TTC549 (cell line): ENCODE data around the gene ZNF100.
"Not testable (repeated sequence)": the region's sequence is repeated elsewhere in the genome, so short reads cannot be mapped to it uniquely, and the experiment has no call there.

Experiments used
- FAIRE-seq: peaks from 2 replicates; lab custom pipeline; 2012; peaks lifted over from hg19 to GRCh38; lab: Jason Lieb, UNC

Gene ZNF100

DNA sequence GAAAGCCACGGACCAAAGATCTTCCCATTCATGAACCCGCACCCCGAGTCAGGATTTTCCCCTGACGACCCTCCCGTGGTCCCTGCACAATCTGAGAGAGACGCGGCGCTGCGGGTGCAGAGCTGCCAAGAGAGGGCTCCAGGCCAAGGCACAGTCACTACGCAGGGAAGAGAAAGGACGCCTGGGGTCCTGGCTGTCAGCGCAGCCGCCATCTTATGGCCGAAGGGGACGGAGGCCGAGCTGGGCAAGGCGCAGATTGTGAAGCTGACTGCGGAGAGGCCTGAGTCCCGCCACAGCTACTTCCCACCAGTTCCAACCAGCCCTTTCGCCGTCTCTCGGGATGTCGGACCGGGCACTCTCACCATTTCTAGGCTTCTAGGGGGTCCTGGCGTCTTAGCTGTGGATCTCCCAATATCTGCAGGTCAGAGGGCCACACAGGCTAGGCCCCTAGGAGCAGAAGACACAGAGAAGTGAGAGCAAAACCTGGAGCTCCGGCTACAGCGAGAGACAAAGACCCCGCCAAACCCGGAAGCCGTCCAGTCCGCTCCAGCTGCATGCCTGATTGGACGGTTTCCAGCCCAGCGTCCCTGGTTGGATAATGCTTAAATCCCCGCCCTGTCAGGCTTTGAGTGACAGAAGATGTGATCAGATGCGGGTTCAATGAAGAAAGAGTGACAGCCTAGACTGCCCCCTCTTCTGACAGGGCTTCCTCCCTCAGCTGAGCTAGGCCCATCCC, at the start of gene ZNF100:
Gene ZNF100 (minus strand): TSS at position 515 of the 736 bp plus-strand sequence. CDS start 150 bp downstream, at position 365.
- FAIRE-seq, result peak; percentile 69

DNA sequence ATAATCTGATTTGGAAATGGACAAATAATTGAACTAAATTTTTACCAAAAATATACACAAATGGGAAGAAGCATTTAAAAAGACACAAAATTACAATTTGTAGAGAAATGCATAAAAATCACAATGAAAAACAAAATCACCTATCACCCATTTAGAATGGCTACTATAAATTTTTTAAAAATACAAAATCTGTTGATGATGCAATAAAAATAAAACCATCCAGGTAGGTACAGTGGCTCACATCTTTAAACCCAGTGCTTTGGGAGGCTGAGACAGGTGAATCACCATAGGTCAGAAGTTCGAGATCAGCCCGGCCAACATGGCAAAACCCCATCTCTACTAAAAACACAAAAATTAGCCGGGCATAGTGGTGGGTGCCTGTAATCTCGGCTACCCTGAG, 45.1 kb upstream of the ZNF100 start:
- FAIRE-seq, result no peak

DNA sequence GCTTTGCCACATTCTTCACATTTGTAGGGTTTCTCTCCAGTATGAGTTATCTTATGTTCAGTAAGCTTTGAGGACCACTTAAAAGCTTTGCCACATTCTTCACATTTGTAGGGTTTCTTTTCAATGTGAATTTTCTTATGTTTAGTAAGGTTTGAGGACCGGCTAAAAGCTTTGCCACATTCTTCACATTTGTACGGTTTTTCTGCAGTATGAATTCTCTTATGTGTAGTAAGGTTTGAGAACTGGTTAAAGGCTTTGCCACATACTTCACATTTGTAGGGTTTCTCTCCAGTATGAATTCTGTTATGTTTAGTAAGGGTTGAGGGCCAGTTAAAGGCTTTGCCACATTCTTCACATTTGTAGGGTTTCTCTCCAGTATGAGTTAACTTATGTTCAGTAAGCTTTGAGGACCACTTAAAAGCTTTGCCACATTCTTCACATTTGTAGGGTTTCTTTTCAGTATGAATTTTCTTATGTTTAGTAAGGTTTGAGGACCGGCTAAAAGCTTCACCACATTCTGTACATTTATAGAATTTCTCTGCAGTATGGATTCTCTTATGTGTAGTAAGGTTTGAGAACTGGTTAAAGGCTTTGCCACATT, 41.1 kb upstream of the ZNF100 start:
- FAIRE-seq, result not testable (repeated sequence)

DNA sequence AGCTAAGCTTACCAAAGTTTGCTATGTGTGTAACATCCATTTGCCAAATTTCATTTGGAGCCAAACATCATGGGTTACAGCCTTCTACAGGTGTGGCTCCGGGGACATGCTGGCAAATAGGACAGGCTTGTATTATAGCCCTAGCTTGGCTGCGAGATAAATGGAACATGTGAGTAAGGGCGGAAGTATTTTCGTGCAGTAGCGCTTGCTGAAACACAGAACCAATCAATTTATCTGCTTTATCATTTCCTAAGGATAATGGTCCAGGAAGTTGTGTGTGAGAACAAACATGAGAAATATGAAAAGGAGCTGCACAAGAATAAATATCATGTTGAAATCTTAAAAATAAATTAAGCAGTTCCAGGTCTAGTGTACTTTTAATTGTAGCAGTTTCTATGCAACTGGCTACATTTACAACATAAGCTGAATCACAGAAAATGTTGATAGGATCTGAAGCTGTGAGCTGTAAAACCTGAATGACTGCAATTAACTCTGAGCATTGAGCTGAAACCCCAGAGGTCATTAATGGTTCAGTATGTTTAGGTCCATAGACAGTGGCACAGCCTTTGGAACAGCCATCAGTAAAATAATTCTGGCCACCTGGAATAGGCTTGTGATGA, 22.2 kb upstream of the ZNF100 start:
- FAIRE-seq, result no peak

DNA sequence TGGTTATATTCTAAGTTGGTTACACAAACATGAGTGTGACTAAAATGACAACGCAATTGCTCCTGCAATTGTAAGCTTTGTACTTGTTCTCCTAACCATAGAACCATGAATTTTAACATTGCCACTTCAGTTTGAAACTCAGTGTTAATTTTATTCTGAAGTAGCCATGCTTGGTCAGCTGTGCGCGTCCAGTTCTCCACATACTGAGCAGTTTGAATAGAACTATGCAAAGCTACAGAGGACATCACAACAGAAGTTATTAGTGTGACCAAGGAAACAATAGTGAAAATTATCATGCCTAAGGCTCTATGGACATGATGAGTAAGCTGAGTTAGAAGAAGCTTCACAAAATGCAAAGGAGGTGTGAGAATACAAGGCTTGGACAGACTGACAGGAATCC, 19.6 kb upstream of the ZNF100 start:
- FAIRE-seq, result no peak

DNA sequence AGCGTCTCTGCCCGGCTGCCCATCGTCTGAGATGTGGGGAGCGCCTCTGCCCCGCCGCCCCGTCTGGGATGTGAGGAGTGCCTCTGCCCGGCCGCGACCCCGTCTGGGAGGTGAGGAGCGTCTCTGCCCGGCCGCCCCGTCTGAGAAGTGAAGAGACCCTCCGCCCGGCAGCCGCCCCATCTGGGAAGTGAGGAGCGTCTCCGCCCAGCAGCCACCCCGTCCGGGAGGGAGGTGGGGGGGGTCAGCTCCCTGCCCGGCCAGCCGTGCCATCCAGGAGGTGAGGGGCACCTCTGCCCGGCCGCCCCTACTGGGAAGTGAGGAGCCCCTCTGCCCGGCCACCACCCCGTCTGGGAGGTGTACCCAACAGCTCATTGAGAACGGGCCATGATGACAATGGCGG, 8.4 kb upstream of the ZNF100 start:
- FAIRE-seq, result not testable (repeated sequence)

DNA sequence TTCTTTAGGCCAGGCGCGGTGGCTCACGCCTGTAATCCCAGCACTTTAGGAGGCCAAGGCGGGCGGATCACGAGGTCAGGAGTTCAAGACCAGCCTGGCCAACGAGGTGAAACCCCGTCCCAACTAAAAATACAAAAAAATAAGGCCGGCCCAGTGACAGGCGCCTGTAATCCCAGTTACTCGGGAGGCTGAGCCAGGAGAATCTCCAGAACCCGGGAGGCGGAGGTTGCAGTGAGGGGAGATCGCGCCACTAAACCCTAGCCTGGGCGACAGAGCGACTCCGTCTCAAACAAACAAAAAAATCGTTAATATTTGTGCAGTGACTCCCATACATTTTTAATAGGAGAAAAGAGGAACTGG, 694 bp downstream of the ZNF100 start:
- FAIRE-seq, result not testable (repeated sequence)

DNA sequence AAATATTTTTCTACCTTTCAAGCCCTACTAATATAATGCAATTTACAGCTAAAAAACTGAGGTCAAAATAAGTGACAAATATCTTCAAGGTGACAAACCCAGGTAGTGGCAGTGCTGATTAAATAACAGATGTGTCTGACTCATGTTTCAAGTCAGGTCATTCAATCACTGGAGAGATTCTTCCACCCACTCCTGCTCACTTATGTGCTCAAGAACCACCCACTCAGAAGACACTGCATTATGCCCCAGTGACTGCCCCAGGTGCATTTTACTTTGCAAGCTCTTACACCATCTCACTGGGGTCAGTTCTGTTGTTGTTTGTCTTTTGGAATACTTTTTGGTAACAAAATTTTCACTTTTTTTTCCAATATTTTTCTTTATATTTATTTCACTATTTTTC, 2.2 kb downstream of the ZNF100 start:
- FAIRE-seq, result no peak

DNA sequence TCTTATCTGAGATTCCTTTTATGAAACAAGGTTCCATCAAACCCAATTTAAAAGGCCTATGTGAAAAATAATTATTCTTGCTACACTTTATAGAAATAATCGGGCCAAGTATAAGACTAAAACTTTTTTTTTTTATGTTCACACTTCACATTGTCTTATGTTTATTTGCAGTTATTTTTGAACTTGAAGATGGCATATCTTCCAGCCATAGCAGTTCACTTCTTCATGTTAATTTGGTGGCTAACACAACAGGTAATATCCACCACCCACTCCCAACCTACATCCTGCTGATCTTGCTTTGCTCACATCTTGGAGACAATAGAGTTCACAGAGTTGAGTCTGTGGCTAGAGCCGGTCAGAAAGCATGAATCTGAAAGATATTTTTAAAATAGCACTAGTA, 5.8 kb downstream of the ZNF100 start:
- not testable (repeated sequence) for FAIRE-seq

DNA sequence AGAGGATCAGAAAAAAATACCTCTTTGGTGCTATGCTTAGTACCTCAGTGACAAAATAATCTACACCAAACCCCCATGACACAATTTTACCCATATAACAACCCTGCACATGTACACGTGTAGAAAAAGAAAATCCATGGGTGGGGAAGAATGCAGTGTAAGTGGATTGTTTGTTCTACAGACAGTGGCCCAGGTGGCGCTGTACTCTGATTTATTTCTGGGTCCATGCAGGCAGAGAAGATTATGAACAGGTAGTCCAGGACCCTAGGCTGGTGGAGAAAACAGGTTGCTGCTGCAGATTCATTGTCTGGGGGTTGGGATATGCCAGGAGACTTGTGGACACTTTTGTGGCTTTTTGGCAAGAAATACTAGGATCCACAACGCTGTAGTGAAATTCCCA, 9.1 kb downstream of the ZNF100 start:
- no peak for FAIRE-seq

DNA sequence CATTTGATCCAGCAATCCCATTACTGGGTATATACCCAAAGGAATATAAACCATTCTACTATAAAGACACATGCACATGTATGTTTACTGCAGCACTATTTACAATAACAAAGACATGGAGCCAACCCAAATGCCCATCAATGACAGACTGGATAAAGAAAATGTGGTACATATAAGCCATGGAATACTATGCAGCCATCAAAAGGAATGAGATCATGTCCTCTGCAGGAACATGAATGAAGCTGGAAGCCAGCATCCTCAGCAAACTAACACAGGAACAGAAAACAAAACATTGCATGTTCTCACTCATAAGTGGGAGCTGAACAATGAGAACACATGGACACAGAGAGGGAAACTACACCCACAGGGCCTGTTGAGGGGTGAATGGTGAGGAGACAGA, 11.8 kb downstream of the ZNF100 start:
- FAIRE-seq, result not testable (repeated sequence)

DNA sequence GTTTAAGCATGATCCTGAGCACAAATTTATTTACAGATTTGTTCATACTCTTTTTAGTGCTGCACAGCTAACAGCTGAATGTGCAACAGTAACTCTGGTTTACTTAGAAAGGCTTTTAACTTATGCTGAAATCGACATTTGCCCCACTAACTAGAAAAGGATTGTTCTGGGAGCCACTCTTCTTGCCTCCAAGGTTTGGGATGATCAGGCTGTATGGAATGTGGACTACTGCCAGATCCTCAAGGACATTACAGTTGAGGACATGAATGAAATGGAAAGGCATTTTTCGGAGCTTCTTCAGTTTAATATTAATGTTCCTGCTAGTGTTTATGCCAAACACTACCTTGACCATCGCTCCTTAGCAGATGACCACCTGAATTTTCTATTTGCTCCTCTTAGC, 16.0 kb downstream of the ZNF100 start:
- FAIRE-seq, result no peak

DNA sequence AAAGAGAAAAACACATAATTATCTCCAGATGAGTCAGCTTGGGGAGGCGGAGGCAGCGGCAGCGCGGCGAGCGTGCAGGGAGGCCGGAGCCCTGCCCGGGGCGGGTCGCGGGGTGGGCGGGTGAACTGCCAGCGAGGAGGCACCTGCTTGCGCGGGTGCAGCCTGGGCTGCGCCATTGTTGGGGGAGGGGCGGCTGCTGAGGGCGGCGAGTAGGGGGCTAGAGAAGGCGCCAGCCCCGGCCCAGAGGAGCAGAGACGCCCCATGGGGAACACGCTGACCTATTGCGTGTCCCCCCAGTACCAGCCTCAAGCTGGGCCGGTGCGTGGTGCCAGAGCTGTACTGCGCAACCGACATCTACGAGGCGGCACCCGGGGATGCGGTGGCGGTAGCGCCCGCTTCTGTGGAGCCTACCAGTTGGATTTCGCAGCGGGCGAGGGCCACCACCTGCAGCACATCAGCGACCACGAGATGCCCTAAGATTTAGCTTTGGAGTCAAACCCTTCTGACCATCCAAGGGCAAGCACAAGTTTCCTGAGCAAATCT, 16.7 kb downstream of the ZNF100 start:
- FAIRE-seq, result no peak

DNA sequence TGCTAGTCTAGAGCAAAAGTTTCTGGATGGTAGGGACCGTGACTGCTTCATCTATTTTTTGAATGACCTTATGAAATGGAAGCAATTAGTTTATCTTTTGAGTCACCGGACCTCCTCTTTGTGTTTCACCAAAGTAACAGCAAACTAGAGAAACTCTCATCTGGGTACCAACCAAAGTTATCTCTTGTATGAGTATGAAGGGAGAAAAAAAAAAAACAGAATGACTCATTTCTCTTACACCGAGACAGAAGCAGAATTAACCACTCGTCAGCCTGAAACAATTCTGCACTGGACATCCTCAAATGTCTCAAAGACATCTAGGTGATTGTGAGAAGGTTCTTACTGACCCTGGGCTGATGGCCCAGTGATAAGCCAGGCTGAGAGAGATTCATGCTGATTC, 18.3 kb downstream of the ZNF100 start:
- no peak for FAIRE-seq

DNA sequence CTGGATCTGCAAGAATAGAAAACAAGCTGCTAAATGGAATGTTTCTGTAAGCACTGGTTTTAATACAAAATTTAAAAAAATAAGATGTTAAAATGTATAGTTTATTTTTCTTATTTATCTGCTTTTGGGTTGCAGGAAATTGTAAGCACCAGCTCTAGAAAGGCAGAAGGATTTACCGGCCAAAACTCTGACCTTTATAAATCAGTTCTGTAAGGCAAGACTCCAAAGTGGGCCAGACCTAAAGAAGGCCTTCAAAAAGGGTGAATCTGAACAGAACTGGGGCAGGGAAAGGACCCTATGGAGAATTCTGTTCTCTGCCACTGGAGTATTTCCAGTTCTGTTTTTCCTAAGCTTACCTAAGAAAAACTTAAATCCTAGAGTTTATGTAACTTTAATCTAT, 19.3 kb downstream of the ZNF100 start:
- no peak for FAIRE-seq

DNA sequence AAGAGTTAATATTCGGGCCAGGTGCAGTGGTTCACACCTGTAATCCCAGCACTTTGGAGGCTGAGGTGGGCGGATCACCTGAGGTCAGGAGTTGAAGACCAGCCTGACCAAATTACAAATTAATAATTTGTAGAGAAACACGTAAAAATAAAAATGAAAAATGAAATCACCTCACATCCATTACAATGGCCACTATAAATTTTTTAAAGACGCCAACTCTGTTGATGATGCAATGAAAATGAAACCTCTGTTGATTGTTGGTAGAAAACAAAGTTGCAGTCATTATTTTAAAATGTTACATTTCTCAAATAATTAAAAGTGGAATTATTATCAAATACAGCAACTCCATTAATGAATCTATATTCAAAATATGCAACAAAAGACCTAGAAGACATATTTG, 26.8 kb downstream of the ZNF100 start:
- no peak for FAIRE-seq

DNA sequence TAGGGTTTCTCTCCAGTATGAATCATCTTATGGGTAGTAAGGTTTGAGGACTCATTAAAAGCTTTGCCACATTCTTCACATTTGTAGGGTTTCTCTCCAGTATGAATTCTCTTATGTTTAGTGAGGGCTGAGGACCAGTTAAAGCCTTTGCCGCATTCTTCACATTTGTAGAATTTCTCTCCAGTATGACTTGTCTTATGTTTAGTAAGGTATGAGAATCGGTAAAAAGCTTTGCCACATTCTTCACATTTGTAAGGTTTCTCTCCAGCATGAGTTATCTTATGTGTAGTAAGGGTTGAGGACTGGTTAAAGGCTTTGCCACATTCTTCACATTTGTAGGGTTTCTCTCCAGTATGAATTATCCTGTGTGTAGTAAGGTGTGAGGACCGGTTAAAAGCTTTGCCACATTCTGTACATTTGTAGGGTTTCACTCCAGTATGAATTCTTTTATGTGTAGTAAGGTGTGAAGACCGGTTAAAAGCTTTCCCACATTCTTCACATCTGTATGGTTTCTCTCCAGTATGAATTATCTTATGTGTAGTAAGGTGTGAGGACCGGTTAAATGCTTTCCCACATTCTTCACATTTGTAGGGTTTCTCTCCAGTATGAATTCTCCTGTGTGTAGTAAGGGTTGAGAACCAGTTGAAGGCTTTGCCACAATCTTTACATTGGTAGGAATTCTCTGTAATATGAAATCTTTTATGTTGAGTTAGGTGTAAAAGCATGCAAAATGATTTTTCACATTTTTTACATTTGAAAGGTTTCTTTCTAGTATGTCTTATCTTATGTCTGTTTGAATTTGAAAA, 40.2 kb downstream of the ZNF100 start:
- not testable (repeated sequence) for FAIRE-seq

DNA sequence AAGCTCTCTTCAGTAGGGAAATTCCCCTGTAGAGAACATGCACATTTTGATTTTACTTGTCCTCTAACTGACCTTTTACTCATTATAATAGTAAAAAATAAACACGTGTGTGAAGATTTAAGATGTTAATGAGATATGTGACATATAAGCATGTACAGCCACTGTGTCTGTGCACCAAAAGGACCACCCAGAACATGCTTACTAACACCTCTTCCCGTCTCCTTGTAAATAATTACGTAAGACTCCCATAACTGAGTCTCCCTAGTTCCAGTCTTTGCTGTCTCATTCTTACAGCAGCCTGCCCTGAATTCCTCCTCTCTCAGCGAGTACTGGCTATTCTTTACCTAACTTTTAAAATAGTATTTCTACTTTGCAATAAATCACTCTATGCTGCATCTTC, 53.6 kb downstream of the ZNF100 start:
- FAIRE-seq, result no peak

DNA sequence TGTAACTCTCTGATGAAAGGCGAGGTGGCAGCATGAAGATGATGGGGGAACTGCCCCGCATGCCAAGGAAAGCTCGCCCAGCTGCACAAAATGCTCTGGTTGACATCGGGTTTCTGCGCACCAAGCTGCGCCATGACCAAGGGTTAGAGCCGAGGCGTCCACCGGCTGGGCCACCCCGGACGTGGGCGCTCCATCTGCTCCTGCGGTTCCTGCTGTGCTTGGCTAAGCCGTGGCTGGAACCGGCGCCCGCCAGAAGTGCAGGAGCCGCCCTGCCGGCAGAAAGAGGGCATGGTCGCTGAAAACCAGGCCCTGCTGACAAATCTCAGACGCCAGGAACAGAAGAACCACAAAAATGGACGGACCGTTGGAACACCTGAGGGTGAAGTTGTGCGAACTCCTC, 57.9 kb downstream of the ZNF100 start:
- FAIRE-seq, result no peak

DNA sequence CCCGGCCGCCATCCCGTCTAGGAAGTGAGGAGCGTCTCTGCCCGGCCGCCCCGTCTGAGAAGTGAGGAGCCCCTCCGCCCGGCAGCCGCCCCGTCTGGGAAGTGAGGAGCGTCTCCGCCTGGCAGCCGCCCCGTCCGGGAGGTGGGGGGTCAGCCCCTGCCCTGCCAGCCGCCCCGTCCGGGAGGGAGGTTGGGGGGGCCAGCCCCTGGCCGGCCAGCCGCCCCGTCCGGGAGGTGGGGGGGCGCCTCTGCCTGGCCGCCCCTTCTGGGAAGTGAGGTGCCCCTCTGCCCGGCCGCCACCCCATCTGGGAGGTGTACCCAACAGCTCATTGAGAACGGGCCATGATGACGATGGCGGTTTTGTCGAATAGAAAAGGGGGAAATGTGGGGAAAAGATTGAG, 59.5 kb downstream of the ZNF100 start:
- not testable (repeated sequence) for FAIRE-seq

DNA sequence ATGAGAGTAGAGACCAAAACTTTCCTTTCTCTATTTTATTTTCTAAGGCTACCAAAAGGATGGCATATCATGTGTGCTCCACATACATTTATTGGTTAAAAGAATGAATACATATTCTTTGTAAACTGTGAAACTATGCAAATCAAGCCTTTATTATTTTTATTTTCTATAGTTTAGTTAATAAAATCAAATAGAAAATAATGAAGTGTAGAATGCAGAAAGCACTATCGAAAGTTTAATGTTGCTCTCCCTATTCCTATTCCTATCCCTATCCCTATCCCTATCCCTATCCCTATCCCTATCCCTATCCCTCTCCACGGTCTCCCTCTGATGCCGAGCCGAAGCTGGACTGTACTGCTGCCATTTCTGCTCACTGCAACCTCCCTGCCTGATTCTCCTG, 60.3 kb downstream of the ZNF100 start:
- FAIRE-seq, result no peak

DNA sequence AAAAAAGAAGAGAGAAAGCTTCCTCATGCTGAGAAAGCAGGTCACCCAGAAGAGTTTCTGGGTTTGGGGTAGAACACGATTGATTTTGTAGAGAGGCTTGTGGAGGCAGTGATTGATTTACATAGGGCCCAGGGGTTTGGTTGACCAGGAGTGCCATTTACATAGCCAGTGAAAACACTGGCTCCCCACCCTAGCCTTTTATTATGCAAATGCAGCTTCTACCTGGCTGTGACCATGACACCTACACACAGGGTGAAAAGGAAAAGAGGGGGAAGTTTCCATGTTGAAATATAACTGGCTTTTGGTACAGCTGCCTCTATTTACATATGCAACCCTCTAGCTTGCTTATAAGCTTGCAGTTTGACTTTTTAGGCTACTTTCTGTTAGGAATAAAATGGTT, 62.0 kb downstream of the ZNF100 start:
- no peak for FAIRE-seq

DNA sequence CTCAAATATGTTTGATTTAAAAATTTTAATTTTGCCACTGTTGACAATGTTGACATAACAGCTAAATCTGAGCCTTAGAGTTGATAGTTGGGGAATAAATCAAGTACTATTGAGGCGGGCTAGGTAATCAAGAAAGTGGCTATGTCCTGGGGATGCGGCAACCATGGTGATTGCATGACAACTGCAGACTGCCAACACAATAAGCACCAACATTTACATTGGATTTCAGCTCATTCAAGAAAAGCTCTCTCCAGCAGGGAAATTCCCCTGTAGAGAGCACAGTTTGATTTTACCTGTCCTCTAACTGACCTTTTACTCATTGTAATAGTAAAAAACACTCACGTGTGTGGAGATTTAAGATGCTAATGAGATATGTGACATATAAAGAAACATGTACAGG, 63.1 kb downstream of the ZNF100 start:
- FAIRE-seq, result no peak
